HG03342 (cell line): ENCODE results near the gene PDGFA.

ENCODE experiments used
- ATAC-seq: cut with Tn5 transposase; IDR thresholded peaks from one replicate; pipeline ENCODE4 v1.9.1; 2021; ENCODE audit warnings: mild to moderate bottlenecking, moderate library complexity; ENCODE audit not compliant: unreplicated experiment

The PDGFA gene

GRCh38 chr7:491958-492713 lies 27.5 kb downstream of the PDGFA start:
- ATAC-seq = no peak

- no peak for ATAC-seq
These were observed 28.2 kb downstream of the PDGFA start for GRCh38 chr7:491292-491957.

GRCh38 chr7:490461-491291 lies 29.0 kb downstream of the PDGFA start:
- ATAC-seq = no peak

GRCh38 chr7:489876-490275 lies 29.8 kb downstream of the PDGFA start:
- ATAC-seq = no peak

GRCh38 chr7:486216-486743 lies 33.4 kb downstream of the PDGFA start:
- ATAC-seq = no peak

GRCh38 chr7:485188-486081 lies 34.2 kb downstream of the PDGFA start:
- ATAC-seq = no peak

- ATAC-seq = no peak
These were observed 35.1 kb downstream of the PDGFA start for GRCh38 chr7:484356-485101.

GRCh38 chr7:483656-484355 lies 35.8 kb downstream of the PDGFA start:
- ATAC-seq = no peak

- ATAC-seq = no peak
These were observed 37.0 kb downstream of the PDGFA start for GRCh38 chr7:482521-483083.

- ATAC-seq = no peak
These were observed 38.3 kb downstream of the PDGFA start for GRCh38 chr7:481219-481930.

GRCh38 chr7:480531-481218 lies 39.0 kb downstream of the PDGFA start:
- no peak for ATAC-seq

GRCh38 chr7:479948-480499 lies 39.6 kb downstream of the PDGFA start:
- ATAC-seq = no peak

- no peak for ATAC-seq
These were observed 40.3 kb downstream of the PDGFA start for GRCh38 chr7:479115-479947.

GRCh38 chr7:477626-478220 lies 41.9 kb downstream of the PDGFA start:
- no peak for ATAC-seq

- no peak for ATAC-seq
These were observed 42.8 kb downstream of the PDGFA start for GRCh38 chr7:476736-477360.
